GM12873 (cell line): ENCODE data around the gene USP9X.

Experiments used
- CTCF ChIP-seq: IDR thresholded peaks from 2 replicates; pipeline ENCODE4 v1.5.1; 2012; ENCODE audit warnings: low read depth, mild to moderate bottlenecking, moderate library complexity, low read length, control low read depth; ENCODE audit not compliant: insufficient read depth; ENCODE audit errors: missing control alignments

USP9X gene

GRCh38 chrX:41047878-41048534, 37.2 kb upstream of the USP9X start:
- no peak for TF ChIP-seq CTCF

- no peak for TF ChIP-seq CTCF
These were observed 34.9 kb upstream of the USP9X start for GRCh38 chrX:41050359-41050758.

GRCh38 chrX:41051288-41051687, 34.0 kb upstream of the USP9X start:
- no peak for TF ChIP-seq CTCF

GRCh38 chrX:41055740-41056139, 29.5 kb upstream of the USP9X start:
- TF ChIP-seq CTCF: no peak

- no peak for TF ChIP-seq CTCF
These were observed 21.2 kb upstream of the USP9X start for GRCh38 chrX:41064018-41064417.

GRCh38 chrX:41066391-41066790, 18.9 kb upstream of the USP9X start:
- TF ChIP-seq CTCF: no peak

GRCh38 chrX:41066969-41067368, 18.3 kb upstream of the USP9X start:
- TF ChIP-seq CTCF: no peak
